CD4-positive, alpha-beta T cell treated with Interleukin-6 for 4 hours (primary cell): ENCODE measurements around the gene TH.

ENCODE experiments used
- DNase-seq: peaks from one replicate; pipeline ENCODE4 v3.0.0-alpha.2; 2020; ENCODE audit warnings: mixed read lengths

TH gene

GRCh38 chr11:2177076-2177475, 5.5 kb upstream of the TH start:
- DNase-seq: no peak

GRCh38 chr11:2176389-2176900, 4.8 kb upstream of the TH start:
- DNase-seq: no peak

GRCh38 chr11:2175659-2176058, 4.0 kb upstream of the TH start:
- DNase-seq: no peak

DNA sequence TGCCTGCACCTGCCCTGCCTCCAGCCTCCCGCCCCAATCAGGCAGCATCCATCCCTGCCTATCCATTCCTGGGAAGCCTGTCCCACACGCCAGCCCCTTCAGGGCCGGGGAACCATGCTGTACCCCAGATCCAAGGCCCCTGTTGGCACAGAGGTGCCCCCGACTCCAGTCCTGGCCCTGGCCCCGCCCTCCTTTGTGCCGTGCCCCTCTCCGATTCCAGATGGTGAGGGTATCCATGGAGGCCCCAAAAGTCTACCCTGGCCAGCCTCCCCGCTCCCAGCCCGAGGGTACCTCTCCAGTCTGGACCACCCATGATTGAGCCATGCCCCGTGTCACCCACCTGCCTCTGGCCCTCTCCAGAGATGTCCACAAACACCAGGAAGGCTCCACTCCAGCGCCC, 2.7 kb upstream of the TH start:
- no peak for DNase-seq

DNA sequence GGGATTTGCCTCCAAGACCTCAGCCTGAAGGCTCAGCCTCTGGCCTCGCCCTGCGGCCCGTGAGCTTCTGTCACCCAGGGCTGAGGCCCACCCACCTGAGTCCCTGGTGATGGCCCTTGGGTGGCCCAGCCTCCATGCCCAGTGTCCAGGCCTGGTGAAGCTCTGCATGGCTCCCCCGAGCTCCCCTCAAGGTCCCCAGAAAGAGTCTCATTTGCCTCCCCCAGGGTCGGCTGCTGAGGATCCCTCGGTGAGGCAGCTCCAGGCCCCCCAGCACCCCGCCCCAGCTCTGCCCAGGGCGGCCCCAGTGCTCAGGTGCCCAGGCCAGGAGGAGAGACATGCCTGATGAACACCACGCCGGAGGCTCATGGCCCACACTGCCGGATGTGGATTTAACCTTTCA, 2.1 kb upstream of the TH start:
- DNase-seq: no peak

DNA sequence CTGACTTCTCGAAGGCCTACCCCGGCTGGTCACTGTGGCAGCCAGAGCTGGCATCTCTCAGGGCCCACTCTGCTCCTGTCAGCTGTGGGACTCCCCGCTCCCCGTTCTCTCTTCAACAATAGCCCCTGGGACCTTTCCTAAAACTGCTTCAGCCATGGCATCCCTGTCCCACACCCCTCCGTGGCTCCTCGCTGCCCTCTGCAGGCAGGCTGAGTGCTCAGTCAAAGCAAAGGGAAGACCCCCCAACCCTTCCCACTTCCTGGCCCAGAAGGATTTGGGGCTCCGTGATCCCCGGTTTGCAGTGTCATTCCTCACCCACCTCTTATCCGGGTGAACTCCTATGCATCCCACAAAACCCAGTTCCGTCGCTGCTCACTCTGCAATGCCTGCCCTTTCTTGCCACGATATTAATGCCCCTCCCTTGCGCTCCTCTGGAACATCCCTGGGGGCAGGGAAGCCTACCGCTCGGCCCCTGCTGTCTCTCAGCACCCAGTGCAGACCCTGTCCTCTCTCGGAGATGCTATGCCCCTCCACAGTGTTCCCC, 1.6 kb upstream of the TH start:
- DNase-seq: no peak

DNA sequence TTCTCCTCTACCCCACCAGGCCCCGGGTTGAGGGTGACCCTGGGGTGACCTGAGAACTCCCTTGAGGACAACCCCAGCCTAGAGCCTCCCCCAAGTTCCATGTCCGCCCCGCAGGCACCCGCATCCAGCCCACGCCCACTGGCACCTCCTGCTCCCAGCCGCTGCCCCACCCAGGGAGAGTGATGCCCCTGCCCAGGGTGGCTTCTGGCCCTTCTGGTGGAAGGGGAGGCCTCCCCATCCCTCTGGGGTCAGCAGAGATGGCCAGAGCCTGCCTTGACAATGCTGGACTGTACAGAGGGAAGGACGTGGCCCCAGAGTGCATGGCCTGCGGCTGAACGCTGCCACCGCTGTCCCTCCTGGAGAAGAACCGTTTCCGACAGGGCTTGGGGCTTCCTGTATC, 1.1 kb upstream of the TH start:
- DNase-seq: no peak

DNA sequence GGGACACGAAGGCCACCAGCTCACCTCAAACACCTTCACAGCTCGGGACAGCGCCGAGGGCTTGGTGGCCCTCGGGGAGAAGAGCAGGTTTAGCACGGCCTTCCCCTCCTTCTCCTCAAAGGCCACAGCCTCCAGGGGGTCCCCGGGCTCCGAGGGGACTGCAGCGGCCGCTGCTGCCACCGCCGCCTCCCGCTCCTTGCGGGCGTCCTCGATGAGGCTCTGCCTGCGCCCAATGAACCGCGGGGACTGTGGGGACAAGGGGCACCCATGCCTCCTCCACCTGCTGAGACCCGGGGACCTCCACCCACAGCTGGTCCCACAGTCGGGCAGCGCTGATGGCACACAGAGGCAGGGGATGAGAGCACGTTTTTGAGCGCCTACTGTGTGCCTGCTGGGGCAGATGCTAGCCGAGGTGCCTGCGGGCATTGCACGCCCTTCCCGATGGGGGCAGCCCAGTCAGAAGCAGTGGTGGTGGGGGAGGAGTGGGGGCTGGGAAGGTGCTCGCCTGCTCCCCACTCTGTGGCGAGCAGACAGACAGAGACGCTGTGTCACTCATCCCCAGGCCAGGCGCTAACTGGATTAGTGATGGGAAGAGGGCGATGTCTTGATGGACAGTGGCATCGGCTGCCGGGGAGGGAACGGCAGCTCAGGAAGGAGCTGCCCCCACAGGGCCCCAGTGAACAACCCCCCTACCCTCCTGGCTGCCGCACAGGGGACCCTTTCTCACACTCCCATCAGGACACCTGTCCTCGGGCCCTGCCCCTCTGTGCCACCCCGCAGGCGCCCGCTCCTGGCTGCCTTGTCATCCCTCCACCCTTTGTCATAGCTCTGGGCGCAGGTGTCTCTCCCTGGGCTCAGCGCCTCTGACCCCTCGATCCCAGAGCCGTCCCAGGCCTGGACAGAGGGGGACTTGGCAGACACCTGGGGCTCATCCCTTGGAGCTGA, 1.7 kb downstream of the TH start:
- DNase-seq: no peak

GRCh38 chr11:2169005-2169378, 2.6 kb downstream of the TH start:
- no peak for DNase-seq

DNA sequence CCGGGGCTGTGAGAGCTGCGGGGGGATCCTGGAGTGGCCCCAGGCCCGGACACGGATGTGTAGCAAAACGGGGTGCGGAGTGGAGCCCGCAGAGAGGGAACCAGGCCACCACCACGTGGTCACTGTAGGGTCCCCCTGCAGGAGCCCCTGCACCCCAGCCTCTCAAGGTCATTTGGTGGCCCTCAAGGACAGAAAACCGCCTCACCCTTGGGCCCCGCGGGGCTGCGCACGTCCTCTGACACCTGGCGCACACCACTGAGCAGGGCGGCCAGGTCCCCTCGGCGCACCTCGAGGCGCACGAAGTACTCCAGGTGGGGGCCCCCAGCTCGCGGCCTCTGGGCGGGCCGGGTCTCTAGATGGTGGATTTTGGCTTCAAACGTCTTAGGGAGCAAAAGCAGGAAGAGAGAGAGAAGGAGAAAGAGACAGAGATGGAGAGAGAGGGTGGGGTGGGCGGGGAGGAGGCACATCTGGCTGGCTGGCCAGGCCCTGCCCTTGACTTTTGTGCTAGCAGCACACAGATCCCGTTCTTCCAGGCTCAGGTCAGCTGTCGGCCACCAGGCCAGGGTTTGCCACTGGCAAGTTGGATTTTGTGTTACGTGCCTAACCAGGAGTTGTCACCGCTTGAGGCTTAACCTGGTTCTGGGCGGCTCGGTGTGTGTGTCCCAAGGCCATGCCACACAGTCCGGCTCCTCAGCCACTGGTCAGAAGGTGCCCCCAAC, 3.2 kb downstream of the TH start:
- DNase-seq: no peak

GRCh38 chr11:2167141-2168045, 4.2 kb downstream of the TH start:
- DNase-seq: no peak

- peak; percentile 59 for DNase-seq
Observed at GRCh38 chr11:2166091-2166851, 5.3 kb downstream of the TH start.

- DNase-seq: no peak
Observed at GRCh38 chr11:2165571-2165970, 6.0 kb downstream of the TH start.

GRCh38 chr11:2164861-2165555, 6.6 kb downstream of the TH start:
- DNase-seq: no peak

DNA sequence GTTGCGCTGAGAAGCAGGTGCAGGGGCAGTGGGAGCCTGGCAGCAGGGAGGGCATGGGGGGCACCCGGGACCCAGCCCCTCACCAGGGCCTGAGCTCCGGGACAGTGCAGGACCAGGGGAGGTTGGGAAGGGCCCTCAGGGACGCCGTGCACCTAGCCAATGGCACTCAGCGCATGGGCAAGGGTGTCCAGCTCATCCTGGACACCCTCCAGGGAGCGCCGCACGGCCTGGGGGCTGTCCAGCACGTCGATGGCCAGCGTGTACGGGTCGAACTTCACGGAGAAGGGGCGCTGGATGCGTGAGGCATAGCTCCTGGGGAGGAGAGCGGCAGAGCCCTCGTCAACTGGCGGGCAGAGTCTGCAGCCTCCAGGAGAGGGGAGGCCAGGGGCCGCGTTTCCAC, 7.5 kb downstream of the TH start:
- no peak for DNase-seq

- DNase-seq: no peak
Observed at GRCh38 chr11:2163428-2163978, 8.1 kb downstream of the TH start.

DNA sequence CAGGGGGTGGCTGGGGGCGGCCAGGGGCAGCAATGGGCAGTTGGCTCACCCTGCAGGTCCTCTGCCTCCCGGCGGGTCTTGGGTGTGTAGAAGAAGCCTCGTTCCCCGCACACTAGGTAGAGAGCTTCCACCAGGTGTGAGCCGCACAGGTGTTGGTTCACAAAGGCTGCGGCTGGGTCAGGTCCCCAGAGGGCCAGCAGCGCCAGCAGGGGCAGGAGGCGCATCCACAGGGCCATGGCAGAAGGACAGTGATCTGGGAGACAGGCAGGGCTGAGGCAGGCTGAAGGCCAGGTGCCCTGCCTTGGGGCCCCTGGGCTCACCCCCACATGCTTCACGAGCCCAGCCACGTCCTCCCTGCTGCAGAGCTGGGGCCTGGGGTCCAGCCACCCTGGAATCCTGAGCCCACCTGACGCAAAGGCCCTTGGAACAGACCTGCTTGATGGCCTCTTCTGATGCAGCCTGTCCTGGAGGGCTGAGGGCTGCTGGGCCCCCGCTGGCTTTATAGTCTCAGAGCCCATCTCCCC, 10.8 kb downstream of the TH start, which contains the start of gene INS:
Gene INS, minus strand, starts transcription at position 474 of the 524 bp plus-strand sequence. Its CDS starts 238 bp downstream, at position 236.
- DNase-seq: no peak

DNA sequence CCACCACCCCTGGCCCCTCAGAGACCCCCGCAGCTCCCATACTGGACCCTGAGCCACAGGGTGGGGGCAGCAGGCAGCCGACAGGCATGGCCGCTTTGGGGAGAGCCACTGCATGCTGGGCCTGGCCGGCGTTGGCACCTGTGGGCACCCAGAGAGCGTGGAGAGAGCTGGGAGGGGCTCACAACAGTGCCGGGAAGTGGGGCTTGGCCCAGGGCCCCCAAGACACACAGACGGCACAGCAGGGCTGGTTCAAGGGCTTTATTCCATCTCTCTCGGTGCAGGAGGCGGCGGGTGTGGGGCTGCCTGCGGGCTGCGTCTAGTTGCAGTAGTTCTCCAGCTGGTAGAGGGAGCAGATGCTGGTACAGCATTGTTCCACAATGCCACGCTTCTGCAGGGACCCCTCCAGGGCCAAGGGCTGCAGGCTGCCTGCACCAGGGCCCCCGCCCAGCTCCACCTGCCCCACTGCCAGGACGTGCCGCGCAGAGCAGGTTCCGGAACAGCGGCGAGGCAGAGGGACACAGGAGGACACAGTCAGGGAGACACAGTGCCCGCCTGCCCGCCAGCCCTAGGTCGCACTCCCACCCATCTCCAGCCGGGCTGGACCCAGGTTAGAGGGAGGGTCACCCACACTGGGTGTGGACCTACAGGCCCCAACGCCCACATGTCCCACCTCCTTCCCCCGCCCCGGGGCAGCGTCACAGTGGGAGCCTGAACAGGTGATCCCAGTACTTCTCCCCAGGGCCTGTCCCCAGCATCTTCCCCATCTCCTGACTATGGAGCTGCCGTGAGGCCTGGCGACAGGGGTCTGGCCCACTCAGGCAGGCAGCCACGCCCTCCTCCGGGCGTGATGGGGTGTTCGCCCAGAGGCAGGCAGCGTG, 11.8 kb downstream of the TH start:
- DNase-seq: no peak

DNA sequence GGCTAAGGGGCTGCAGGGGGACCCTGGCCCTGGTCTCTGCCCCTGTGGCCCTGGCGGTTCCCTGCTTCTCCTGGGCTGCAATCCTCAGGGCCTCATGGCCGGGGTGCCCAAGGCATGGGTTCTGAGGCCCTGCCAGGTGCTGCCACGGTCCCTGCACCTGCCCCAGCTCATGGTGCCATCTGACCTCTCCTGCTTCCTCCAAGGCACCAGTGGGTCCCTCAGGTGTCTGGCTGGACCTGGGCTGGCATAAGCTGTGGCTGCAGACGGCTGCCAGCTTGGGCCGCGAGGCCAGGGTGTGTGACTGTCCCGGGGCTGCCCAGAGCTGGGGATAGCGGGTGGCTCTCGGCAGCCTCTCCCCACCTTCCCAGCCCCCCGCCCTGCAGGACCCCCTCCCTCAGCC, 12.6 kb downstream of the TH start:
- no peak for DNase-seq
